GM12864 (cell line): ENCODE data around the gene DMRT1.
"Not testable (repeated sequence)": the region's sequence is repeated elsewhere in the genome, so short reads cannot be mapped to it uniquely, and the experiment has no call there.

ENCODE experiments used
- DNase-seq: peaks from one replicate; pipeline ENCODE4 v3.0.0-alpha.2; 2011; ENCODE audit warnings: low read depth
- H3K4me3 ChIP-seq: 2 replicates; pipeline ENCODE4 v1.5.1; 2011; ENCODE audit warnings: mild to moderate bottlenecking, low read depth, low read length, control low read depth
- TF ChIP-seq, protein P1 (sequence below): IDR thresholded peaks from 2 replicates; pipeline ENCODE4 v1.5.1; 2011; ENCODE audit warnings: low read depth, mild to moderate bottlenecking, moderate library complexity, low read length, control low read depth, inconsistent platforms; ENCODE audit errors: missing control alignments

The DMRT1 gene

DNA sequence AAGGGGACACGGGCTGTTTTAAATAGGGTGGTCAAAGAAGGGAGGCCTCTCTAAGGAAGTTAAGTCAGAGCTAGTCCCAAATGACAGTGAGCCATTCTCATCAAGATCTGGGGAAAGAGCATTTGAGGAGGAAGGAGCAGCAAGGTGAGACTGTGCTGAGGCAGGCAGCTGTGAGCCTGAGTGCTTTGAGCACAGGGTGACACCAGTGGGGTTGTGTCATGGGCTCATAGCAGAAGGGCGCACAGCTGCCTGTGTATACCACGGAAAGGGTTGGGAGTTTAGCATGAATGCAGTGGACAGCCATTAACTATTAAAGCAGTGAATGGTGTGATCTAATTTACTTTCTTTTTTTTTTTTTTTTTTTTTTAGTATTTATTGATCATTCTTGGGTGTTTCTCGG is 19.2 kb downstream of the DMRT1 start:
- H3K4me3 ChIP-seq: no peak overlapping the region
- no peak for DNase-seq
- TF ChIP-seq, protein P1, sequence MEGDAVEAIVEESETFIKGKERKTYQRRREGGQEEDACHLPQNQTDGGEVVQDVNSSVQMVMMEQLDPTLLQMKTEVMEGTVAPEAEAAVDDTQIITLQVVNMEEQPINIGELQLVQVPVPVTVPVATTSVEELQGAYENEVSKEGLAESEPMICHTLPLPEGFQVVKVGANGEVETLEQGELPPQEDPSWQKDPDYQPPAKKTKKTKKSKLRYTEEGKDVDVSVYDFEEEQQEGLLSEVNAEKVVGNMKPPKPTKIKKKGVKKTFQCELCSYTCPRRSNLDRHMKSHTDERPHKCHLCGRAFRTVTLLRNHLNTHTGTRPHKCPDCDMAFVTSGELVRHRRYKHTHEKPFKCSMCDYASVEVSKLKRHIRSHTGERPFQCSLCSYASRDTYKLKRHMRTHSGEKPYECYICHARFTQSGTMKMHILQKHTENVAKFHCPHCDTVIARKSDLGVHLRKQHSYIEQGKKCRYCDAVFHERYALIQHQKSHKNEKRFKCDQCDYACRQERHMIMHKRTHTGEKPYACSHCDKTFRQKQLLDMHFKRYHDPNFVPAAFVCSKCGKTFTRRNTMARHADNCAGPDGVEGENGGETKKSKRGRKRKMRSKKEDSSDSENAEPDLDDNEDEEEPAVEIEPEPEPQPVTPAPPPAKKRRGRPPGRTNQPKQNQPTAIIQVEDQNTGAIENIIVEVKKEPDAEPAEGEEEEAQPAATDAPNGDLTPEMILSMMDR: no peak

DNA sequence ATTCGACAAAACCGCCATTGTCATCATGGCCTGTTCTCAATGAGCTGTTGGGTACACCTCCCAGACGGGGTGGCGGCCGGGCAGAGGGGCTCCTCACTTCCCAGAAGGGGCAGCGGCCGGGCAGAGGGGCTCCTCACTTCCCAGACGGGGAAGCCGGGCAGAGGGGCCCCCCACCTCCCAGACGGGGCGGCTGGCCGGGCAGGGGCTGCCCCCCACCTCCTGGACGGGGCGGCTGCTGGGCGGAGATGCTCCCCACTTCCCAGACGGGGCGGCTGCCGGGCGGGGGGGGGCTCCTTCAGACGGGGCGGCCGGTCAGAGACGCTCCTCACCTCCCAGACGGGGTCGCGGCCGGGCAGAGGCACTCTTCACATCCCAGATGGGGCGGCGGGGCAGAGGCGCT is 20.0 kb downstream of the DMRT1 start:
- DNase-seq, H3K4me3 ChIP-seq: not testable (repeated sequence)

DNA sequence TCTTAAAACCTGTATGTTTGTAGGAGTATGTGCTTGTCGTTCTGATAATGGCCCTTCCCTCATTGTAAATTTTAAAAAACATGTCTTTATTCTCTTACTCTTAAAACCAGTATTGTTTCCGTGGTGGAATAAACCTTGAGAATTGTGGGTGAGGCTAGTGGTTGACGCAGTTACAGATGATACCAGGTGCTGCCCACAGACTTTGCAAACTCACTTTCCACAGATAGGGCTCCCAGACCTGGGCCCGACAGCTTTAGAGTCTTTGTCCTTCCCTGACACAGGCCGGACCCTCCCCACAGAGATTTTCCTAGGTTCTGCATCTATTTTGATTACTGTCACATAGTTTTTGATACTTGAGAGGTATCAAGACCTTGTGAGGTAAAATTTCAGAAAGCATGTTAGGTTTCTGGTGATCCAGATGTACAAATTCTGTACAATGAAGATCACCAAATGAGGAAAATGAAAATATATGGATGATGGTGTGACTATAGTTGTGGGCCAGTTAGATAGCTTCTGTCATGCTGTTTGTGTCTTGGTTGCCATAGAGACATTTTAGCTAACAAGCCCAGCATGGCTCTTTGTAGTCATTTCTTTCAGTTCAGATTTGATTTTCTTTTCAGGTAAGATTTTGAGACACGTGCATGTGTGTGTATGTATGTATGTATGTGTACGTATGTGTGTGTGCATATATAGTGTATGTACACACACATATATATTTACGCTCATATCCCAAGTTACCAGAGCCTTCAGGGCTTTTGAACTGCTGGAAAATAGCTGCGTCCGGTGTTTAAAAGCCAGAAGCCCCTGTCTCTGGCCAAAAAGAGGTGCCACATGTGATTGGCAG is 33.8 kb downstream of the DMRT1 start:
- DNase-seq: no peak
- TF ChIP-seq, protein P1: no peak
- no peak overlapping the region for H3K4me3 ChIP-seq

DNA sequence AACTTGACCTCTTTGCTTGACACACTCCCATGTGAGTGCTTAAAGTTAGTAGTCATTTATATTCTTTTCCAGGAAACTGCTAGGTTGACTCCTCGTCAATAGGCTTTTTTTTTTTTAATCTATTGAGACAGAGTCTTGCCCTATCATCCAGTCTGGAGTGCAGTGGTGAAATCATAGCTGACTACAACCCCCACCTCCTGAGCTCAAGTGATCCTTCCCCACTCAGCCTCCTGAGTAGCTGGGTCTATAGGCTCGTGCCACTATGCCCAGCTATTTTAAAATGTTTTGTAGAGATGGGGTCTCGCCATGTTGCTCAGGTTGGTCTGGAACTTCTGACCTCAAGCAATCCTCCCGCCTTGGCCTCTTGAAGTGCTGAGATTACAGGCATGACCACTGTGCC is 34.9 kb downstream of the DMRT1 start:
- DNase-seq: no peak
- no peak overlapping the region for H3K4me3 ChIP-seq
- TF ChIP-seq, protein P1: no peak

DNA sequence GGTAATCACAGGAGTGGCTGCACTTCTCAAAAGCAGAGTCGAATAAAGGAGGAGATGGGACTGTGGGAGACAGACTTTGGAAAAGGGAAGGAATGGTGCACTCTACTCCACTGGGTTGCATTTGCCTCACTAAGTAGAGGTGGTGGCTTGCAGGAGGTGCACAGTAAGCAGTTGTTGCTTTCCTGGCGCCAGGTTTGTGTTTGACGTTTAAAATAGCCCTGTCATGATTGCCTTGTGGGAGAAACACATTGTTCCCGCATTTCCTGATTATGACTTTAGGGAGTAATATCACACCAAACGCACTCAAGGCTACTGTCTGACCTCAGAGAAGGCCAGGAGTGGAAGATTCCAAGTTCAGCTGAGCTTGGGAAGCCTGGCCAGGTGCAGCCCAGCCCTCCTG is 36.7 kb downstream of the DMRT1 start:
- TF ChIP-seq, protein P1: no peak
- no peak overlapping the region for H3K4me3 ChIP-seq
- DNase-seq: no peak

DNA sequence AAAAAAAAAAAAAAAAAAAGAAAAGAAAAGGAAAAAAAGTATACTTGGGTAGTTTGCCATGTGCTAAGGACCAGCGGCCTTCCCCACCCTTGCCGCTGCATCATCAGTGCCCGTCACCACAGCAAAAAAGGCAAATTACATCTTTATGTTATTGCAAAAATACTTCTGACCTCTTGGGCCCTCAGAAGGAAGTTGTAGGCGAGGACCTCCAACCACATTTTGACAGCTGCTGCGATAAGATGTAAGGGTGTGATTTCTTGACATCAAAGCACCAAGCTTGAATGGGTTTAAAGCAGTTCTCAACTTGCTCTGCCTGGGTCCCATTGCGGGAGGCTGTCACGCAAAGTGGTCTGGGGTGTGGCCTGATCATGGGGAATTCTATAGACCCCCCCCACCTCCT is 39.2 kb downstream of the DMRT1 start:
- H3K4me3 ChIP-seq: no peak overlapping the region
- TF ChIP-seq, protein P1: no peak
- no peak for DNase-seq

DNA sequence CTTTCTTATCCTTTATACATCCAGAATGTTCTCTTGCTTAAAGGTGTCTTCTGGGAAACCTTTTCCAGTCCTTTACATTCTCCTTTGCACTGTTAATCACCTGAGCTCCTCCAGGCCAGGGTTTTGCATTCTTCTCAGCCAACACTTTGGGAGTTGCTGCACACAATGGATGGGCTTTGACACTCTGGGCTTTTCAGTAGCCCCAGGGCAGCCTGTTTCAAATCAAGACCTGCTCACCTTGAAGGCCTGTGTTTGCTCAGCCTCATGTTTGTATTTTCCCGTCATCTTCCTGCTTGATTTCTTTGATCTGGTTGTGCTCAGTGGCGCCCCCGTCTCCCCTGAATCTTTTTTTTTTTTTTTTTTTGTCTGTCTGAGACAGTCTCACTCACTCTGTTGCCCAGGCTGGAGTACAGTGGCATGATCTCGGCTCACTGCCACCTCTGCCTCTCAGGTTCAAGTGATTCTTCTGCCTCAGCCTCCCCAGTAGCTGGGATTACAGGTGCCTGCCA is 41.0 kb downstream of the DMRT1 start:
- DNase-seq: no peak
- TF ChIP-seq, protein P1: peak; percentile 15
- no peak overlapping the region for H3K4me3 ChIP-seq
